Ovary (tissue), 9 donors: ENCODE data around the gene RNF183. TPM values are rescaled to one million over a fixed set of nuclear protein-coding genes. Genes with fewer than 3 reads are reported as not detected.
A peak's percentile ranks its signal among the peaks of the same experiment; 100 is the strongest.

Experiments used
- DNase-seq, 5 donors: peaks; one replicate each; pipeline ENCODE4 v3.0.0-alpha.2; 2019 to 2020
- H3K27ac ChIP-seq, 2 donors: fragments of 200-600 bp; one replicate each; pipeline versions ENCODE4 v1.5.1 to v1.8.0; 2019 to 2022
- H3K27me3 ChIP-seq: fragments of 200-600 bp; one replicate; pipeline ENCODE4 v1.8.0; 2022
- H3K36me3 ChIP-seq: fragments of 200-600 bp; sonication (generic); one replicate; pipeline ENCODE4 v1.5.1; 2019
- H3K4me1 ChIP-seq: one replicate; pipeline ENCODE4 v1.8.1; 2013; ENCODE audit warnings: mild to moderate bottlenecking, moderate library complexity; ENCODE audit not compliant: insufficient read depth
- H3K4me3 ChIP-seq: fragments of 200-600 bp; sonication (generic); one replicate; pipeline ENCODE4 v1.5.1; 2017
- H3K9me3 ChIP-seq, 2 donors: fragments of 200-600 bp in 1 of 2; sonication (generic) in 1 of 2; one replicate each; pipeline versions ENCODE4 v1.5.1 to v1.8.1; 2013 to 2019; ENCODE audit warnings: mild to moderate bottlenecking in 1 of 2, moderate library complexity in 1 of 2
- EP300 ChIP-seq: sonication (generic); formaldehyde crosslinking; IDR thresholded peaks from one replicate; pipeline ENCODE4 v1.6.1; 2017; ENCODE audit warnings: antibody characterized with exemption
- POLR2A ChIP-seq: fragments of 450-650 bp; IDR thresholded peaks from one replicate; pipeline ENCODE4 v1.6.1; 2017; ENCODE audit warnings: antibody characterized with exemption, mild to moderate bottlenecking, moderate library complexity
- WGBS, 3 donors: extraction: QIAGEN DNeasy Blood & Tissue Kit in 1 of 3; methylation state at CpG; one replicate each; pipeline versions ENCODE4 v1.1.5 to v1.1.7; 2013 to 2017; 5-methylcytosine and 5-hydroxymethylcytosine counted together
- intact Hi-C, 4 donors: fragments of 100-400 bp; cut with DNase I; formaldehyde crosslinking; loops; one replicate each; pipeline versions ENCODE4 v1.11.0 to v1.15.1; 2022 to 2023
- polyA plus RNA-seq, 2 donors: library from polyadenylated mRNA; stranded (reverse); fragments of 200-250 nt in 1 of 2; fragments of 350-450 nt in 1 of 2; fragmentation: Illumina TruSeq in 1 of 2; extraction: RNeasy Lipid Tissue Mini Kit (QIAGEN cat#74804) in 1 of 2; gene quantifications; one replicate each; pipeline ENCODE4 v1.2.3, GENCODE V29; 2013 to 2014
- total RNA-seq, 7 donors: library from RNA; depleted of rRNA in 2 of 7; stranded (reverse); fragments of >200 nt in 2 of 7; fragmentation: NEBNext Ultra II Directional in 3 of 7; extraction: Animal tissue kit (Norgen Biotek cat#: 25700) in 3 of 7; gene quantifications; one replicate each; pipeline versions ENCODE4 v1.1.0 to v1.2.4, GENCODE V29; 2016 to 2023
- TF ChIP-seq, protein P1 (sequence below), 3 donors: fragments of 450-650 bp in 2 of 3; fragments of 200-600 bp in 1 of 3; IDR thresholded peaks; one replicate each; pipeline versions ENCODE4 v1.5.1 to v1.8.0; 2016 to 2022; ENCODE audit warnings: antibody characterized with exemption in 3 of 3, mild to moderate bottlenecking in 1 of 3
- donor health status: DM: no; HTN: no; CAD: no; lungs with moderate emphysema.
- donor health status: DM: no; HTN: no; CAD: no.
- donor health status: Bipolar disorder and iron deficiency.
- donor health status: DM: yes; HTN: yes; CAD: no.
- donor health status: DM: no; HTN: no; CAD: no.
- donor health status: DM: yes; HTN: yes; CAD: no.

The RNF183 gene
- total and polyA plus RNA-seq, 9 donors: 0.06 to 1.3 (median 0.48) TPM; not detected in 5

DNA sequence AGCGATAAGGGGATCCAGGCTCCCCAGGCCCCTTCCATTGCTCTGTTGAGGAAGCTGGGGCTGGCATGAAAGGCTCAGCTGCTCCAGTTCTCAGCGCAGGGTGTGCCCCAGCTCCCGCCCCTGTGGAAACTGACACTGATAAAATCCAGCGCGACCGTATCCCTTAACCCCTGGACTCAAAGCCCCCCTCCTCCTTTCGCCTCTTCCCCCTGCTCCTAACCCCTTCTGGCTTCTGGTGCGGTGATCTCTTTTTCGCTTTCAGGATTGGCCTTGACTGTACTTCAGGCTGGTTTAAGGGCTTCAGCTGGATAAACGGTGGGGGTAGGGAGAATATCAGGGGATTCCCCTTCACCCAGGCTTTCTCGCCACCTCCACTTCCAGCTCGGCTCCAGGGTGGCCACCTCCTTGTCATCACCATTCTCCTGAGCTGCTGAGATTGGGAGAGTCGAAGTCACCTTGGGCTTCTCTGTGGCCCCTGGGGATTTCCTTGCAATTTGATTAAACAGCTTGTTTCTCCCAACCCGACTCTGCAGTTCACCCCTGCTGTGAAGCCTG lies 47.0 kb upstream of the RNF183 start:
- Histone ChIP-seq H3K27me3 (no peaks in the 10 kb centered on the region), H3K36me3 (no peaks in the 10 kb centered on the region), H3K4me1 (peaks cover 2% of the 10 kb centered on the region), H3K4me3 (peak overlapping the region; percentile 31), H3K27ac (no peak overlapping the region), H3K9me3 (no peaks in the 10 kb centered on the region)
- no peak for DNase-seq
- no peak for TF ChIP-seq EP300
- TF ChIP-seq POLR2A: no peak
- TF ChIP-seq, protein P1, sequence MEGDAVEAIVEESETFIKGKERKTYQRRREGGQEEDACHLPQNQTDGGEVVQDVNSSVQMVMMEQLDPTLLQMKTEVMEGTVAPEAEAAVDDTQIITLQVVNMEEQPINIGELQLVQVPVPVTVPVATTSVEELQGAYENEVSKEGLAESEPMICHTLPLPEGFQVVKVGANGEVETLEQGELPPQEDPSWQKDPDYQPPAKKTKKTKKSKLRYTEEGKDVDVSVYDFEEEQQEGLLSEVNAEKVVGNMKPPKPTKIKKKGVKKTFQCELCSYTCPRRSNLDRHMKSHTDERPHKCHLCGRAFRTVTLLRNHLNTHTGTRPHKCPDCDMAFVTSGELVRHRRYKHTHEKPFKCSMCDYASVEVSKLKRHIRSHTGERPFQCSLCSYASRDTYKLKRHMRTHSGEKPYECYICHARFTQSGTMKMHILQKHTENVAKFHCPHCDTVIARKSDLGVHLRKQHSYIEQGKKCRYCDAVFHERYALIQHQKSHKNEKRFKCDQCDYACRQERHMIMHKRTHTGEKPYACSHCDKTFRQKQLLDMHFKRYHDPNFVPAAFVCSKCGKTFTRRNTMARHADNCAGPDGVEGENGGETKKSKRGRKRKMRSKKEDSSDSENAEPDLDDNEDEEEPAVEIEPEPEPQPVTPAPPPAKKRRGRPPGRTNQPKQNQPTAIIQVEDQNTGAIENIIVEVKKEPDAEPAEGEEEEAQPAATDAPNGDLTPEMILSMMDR (IDR thresholded peaks at IDR 0.05): no peak
- WGBS, 3 donors: 5 to 11% (median 10%) methylated on average over 14 of the region's 14 CpGs
- intact Hi-C loops: no loop called here

DNA sequence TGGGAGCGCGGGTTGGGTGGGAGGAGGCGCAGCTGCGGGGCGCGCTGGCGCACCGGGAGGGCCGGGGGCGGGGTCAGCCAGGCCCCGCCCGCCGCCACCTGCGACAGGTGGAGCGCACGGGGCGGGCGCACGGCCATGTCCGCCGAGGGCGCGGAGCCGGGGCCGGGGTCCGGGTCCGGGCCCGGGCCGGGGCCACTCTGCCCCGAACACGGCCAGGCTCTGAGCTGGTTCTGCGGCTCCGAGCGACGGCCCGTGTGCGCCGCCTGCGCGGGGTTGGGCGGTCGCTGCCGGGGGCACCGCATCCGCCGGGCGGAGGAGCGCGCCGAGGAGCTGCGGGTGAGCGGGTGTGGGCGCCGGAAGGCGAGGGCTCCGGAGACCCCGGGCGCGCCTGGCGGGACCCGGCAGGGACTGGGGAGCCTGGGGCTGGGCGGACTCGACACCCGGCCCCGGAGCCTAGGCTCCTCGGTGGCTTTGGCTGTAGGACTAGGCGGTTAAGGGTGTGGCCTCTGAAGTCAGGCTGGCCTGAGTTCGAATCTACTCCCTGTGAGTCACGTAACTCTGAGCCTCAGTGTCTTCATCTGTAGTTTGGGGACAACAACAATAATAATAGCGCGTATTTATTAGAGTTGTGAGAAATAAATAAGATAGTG lies 46.4 kb upstream of the RNF183 start, which contains the start of gene BSPRY:
Gene BSPRY, plus strand, starts transcription at position 97 of the 650 bp plus-strand sequence. Its CDS starts 39 bp downstream, at position 136.
- H3K27me3 ChIP-seq: no peaks in the 10 kb centered on the region
- H3K9me3 ChIP-seq: no peaks in the 10 kb centered on the region
- H3K27ac ChIP-seq: no peak within 1 kb of the TSS
- H3K4me1 ChIP-seq: peaks cover 2% of the 10 kb centered on the region
- DNase-seq: no peak
- TF ChIP-seq POLR2A (no peak), EP300 (no peak)
- TF ChIP-seq, protein P1 (IDR thresholded peaks at IDR 0.05): no peak
- H3K36me3 ChIP-seq: no peaks in the 10 kb centered on the region
- H3K4me3 ChIP-seq: peak within 1 kb of the TSS; percentile 31
- intact Hi-C loops: no loop called here
- 1 to 2% (median 1%) methylated on average over 23 to 71 of the region's 71 CpGs for WGBS, 3 donors

DNA sequence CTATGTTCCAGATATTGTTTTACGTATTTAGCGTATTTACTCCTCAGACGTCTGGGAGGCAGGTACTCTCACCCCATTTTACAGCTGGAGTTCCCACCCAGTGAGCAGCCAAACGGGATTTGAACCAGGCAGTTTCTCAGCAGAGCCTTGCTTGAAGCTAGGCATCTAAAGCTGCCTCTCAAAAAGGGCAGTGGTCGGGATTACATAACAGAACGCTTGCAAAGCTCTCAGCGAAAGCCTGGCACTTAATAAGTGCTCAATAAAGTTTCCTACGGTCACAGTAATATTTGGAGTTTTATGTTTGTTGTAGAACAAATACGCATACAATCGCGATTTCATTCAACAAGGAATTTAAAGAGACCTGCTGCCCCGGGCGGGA lies 45.9 kb upstream of the RNF183 start:
- 11 to 24% (median 23%) methylated on average over 13 of the region's 13 CpGs for WGBS, 3 donors
- DNase-seq: no peak

DNA sequence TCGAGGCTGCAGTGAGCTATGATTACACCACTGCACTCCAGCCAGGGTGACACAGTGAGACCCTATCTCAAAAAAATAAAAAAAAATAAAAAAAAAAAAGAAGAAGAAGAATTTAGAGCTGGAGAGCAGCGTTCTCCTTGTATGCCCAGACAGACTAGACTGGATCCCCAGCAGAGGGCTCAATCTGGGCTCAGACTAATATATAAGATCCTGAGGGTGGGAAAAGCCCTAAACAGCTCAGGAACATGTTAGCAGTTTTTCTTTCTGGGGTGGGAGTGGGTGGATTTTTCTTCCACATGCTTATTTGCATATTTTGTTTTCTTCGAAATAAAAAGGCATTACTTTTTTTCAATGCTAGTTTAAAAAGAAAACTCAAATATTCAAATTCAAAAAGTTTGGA lies 45.3 kb upstream of the RNF183 start:
- H3K4me1 ChIP-seq: peaks cover 2% of the 10 kb centered on the region
- no peak overlapping the region for H3K4me3 ChIP-seq
- H3K27ac ChIP-seq: no peak overlapping the region
- no peaks in the 10 kb centered on the region for H3K36me3 ChIP-seq
- no peaks in the 10 kb centered on the region for H3K9me3 ChIP-seq
- 68 to 82% (median 81%) methylated on average over 3 of the region's 3 CpGs for WGBS, 3 donors
- no peaks in the 10 kb centered on the region for H3K27me3 ChIP-seq
- no peak for DNase-seq
- no peak for TF ChIP-seq POLR2A
- TF ChIP-seq, protein P1 (IDR thresholded peaks at IDR 0.05): no peak
- intact Hi-C loops: no loop called here

More for the DNA sequence above, 45.9 kb upstream of the RNF183 start:
- Histone ChIP-seq H3K27me3 (no peaks in the 10 kb centered on the region), H3K4me1 (peaks cover 2% of the 10 kb centered on the region), H3K9me3 (no peaks in the 10 kb centered on the region), H3K27ac (no peak overlapping the region), H3K36me3 (no peaks in the 10 kb centered on the region), H3K4me3 (no peak overlapping the region)
- intact Hi-C loops: no loop called here
- TF ChIP-seq POLR2A (no peak), EP300 (no peak)
- TF ChIP-seq, protein P1 (IDR thresholded peaks at IDR 0.05): no peak
